Liver (tissue), 3 donors: Measurements from ENCODE around the gene PPFIA1.

Source experiments
- ATF3 ChIP-seq: IDR thresholded peaks from 2 replicates; pipeline ENCODE4 v1.6.1; 2016; ENCODE audit warnings: antibody characterized with exemption
- CTCF ChIP-seq: fragments of 150-350 bp; IDR thresholded peaks from 2 replicates; pipeline ENCODE4 v1.5.1; 2017; ENCODE audit warnings: improper control_type of control experiment, low read depth, low read length; ENCODE audit not compliant: missing input control
- EGR1 ChIP-seq, 2 donors: IDR thresholded peaks; 2 replicates each; pipeline ENCODE4 v1.6.1; 2016 to 2018; ENCODE audit warnings: antibody characterized with exemption in 2 of 2, low read depth in 2 of 2
- FOXA1 ChIP-seq: IDR thresholded peaks from 2 replicates; pipeline ENCODE4 v1.6.1; 2016; ENCODE audit warnings: antibody characterized with exemption
- HNF4G ChIP-seq: IDR thresholded peaks from 2 replicates; pipeline ENCODE4 v1.6.1; 2016; ENCODE audit warnings: antibody characterized with exemption
- JUND ChIP-seq, 2 donors: IDR thresholded peaks; 2 replicates each; pipeline ENCODE4 v1.6.1; 2016; ENCODE audit warnings: antibody characterized with exemption in 2 of 2
- MAX ChIP-seq: IDR thresholded peaks from 2 replicates; pipeline ENCODE4 v1.6.1; 2016; ENCODE audit warnings: antibody characterized with exemption
- RAD21 ChIP-seq, 2 donors: IDR thresholded peaks; 2 replicates each; pipeline ENCODE4 v1.6.1; 2016; ENCODE audit warnings: antibody characterized with exemption in 2 of 2, mild to moderate bottlenecking in 2 of 2
- REST ChIP-seq: IDR thresholded peaks from 2 replicates; pipeline ENCODE4 v1.6.1; 2016; ENCODE audit warnings: antibody characterized with exemption, mild to moderate bottlenecking
- RXRA ChIP-seq, 2 donors: IDR thresholded peaks; 2 replicates each; pipeline ENCODE4 v1.6.1; 2017 to 2018; ENCODE audit warnings: antibody characterized with exemption in 2 of 2, mild to moderate bottlenecking in 1 of 2
- SP1 ChIP-seq: IDR thresholded peaks from 2 replicates; pipeline ENCODE4 v1.6.1; 2018; ENCODE audit warnings: antibody characterized with exemption, mild to moderate bottlenecking
- TAF1 ChIP-seq: conservative IDR thresholded peaks from 2 replicates; pipeline ENCODE4 v1.6.1; 2016; ENCODE audit warnings: antibody characterized with exemption, mild to moderate bottlenecking
- YY1 ChIP-seq: IDR thresholded peaks from 2 replicates; pipeline ENCODE4 v1.6.1; 2016; ENCODE audit warnings: antibody characterized with exemption, mild to moderate bottlenecking
- donor health status: healthy.
- donor health status: healthy.

GRCh38 chr11:70317581-70318305, 47.3 kb downstream of the PPFIA1 start:
- TF ChIP-seq RXRA (IDR thresholded peaks at IDR 0.05) (no peak), CTCF (no peak), REST (no peak), MAX (no peak), TAF1 (no peak), ATF3 (no peak), FOXA1 (no peak), SP1 (no peak), JUND (IDR thresholded peaks at IDR 0.05) (no peak), YY1 (no peak), RAD21 (IDR thresholded peaks at IDR 0.05) (no peak), HNF4G (no peak), EGR1 (IDR thresholded peaks at IDR 0.05; ENCODE audit: low read depth in 2 of 2) (no peak)
